Stomach (tissue), 4 donors: Measurements from ENCODE around the gene SP100.

Experiments
- CTCF ChIP-seq, 7 experiments: fragments of 450-650 bp in 4 of 7; fragments of 200-600 bp in 3 of 7; sonication (generic) in 3 of 7; IDR thresholded peaks; one replicate each; pipeline ENCODE4 v1.5.1; 2016 to 2019; ENCODE audit warnings: antibody characterized with exemption in 7 of 7, control low read depth in 2 of 7, mild to moderate bottlenecking in 1 of 7
- EP300 ChIP-seq: sonication (generic); formaldehyde crosslinking; IDR thresholded peaks from one replicate; pipeline ENCODE4 v1.6.1; 2017; ENCODE audit warnings: antibody characterized with exemption
- POLR2A ChIP-seq, 4 donors: fragments of 450-650 bp; IDR thresholded peaks; one replicate each; pipeline ENCODE4 v1.6.1; 2016; ENCODE audit warnings: antibody characterized with exemption in 4 of 4, control low read depth in 2 of 4, mild to moderate bottlenecking in 1 of 4, moderate library complexity in 1 of 4
- POLR2AphosphoS5 ChIP-seq, 3 donors: sonication (generic); formaldehyde crosslinking; IDR thresholded peaks; one replicate each; pipeline ENCODE4 v1.6.1; 2016; ENCODE audit warnings: antibody characterized with exemption in 3 of 3

GRCh38 chr2:230502593-230502992 lies 86.6 kb downstream of the SP100 start:
- TF ChIP-seq CTCF (IDR thresholded peaks at IDR 0.05) (no peak), POLR2AphosphoS5 (IDR thresholded peaks at IDR 0.05) (no peak), EP300 (no peak), POLR2A (IDR thresholded peaks at IDR 0.05) (no peak)
